NCI-H2081 (cell line): ENCODE measurements around the gene NMNAT1.
"Not testable (repeated sequence)": the region's sequence is repeated elsewhere in the genome, so short reads cannot be mapped to it uniquely, and the experiment has no call there.

Source experiments
- DNase-seq, 2 experiments: peaks; one replicate each; lab custom pipeline; 2025; lab: John Stamatoyannopoulos, UW

Gene NMNAT1

GRCh38 chr1:9942939-9943788 is at the start of gene NMNAT1, which contains the start of gene LZIC:
TSS of gene NMNAT1 (plus strand) at chr1:9943475. CDS start at chr1:9972074, 28,599 bp downstream.
TSS of gene LZIC (minus strand) at chr1:9943391. CDS start at chr1:9936619, 6,772 bp downstream.
- DNase-seq: peak; percentile 89 to 94

GRCh38 chr1:9894115-9894514 is 49.2 kb upstream of the NMNAT1 start:
- no peak for DNase-seq

GRCh38 chr1:9900142-9901043 is 42.9 kb upstream of the NMNAT1 start:
- no peak for DNase-seq

- no peak for DNase-seq
These were observed 41.9 kb upstream of the NMNAT1 start for GRCh38 chr1:9901148-9902059.

- DNase-seq: no peak
These were observed 41.2 kb upstream of the NMNAT1 start for GRCh38 chr1:9902060-9902452.

GRCh38 chr1:9903801-9904527 is 39.3 kb upstream of the NMNAT1 start:
- DNase-seq: no peak

GRCh38 chr1:9904596-9904995 is 38.7 kb upstream of the NMNAT1 start:
- no peak for DNase-seq

- DNase-seq: no peak
These were observed 38.3 kb upstream of the NMNAT1 start for GRCh38 chr1:9905010-9905409.

- DNase-seq: no peak
These were observed 36.8 kb upstream of the NMNAT1 start for GRCh38 chr1:9906466-9906865.

GRCh38 chr1:9907441-9907840 is 35.8 kb upstream of the NMNAT1 start:
- DNase-seq: no peak

- DNase-seq: no peak
These were observed 34.4 kb upstream of the NMNAT1 start for GRCh38 chr1:9908871-9909233.

GRCh38 chr1:9909234-9910046 is 33.8 kb upstream of the NMNAT1 start:
- peak in 1 of 2 experiments; percentile 51 for DNase-seq

GRCh38 chr1:9910076-9910422 is 33.2 kb upstream of the NMNAT1 start, which contains the start of gene CTNNBIP1:
TSS of gene CTNNBIP1 (minus strand) at chr1:9910269. CDS start at chr1:9872064, 38,205 bp downstream.
- no peak for DNase-seq

- DNase-seq: peak; percentile 99
These were observed 32.7 kb upstream of the NMNAT1 start for GRCh38 chr1:9910423-9911178.

- no peak for DNase-seq
These were observed 30.9 kb upstream of the NMNAT1 start for GRCh38 chr1:9912264-9912936.

- no peak for DNase-seq
These were observed 28.7 kb upstream of the NMNAT1 start for GRCh38 chr1:9914610-9914937.

GRCh38 chr1:9916452-9916851 is 26.8 kb upstream of the NMNAT1 start:
- DNase-seq: no peak

- not testable (repeated sequence) for DNase-seq
These were observed 25.8 kb upstream of the NMNAT1 start for GRCh38 chr1:9917495-9917894.

- no peak for DNase-seq
These were observed 25.4 kb upstream of the NMNAT1 start for GRCh38 chr1:9917901-9918300.
